RWPE2 (cell line): Measurements from ENCODE around the gene COL23A1.

Experiments
- ATAC-seq: fragments of 200-7000 bp; cut with Tn5 transposase; 3 replicates; pipeline ENCODE4 v1.9.1; 2021; ENCODE audit warnings: low read depth
- DNase-seq: peaks from one replicate; pipeline ENCODE4 v3.0.0-alpha.2; 2020; ENCODE audit warnings: low spot score
- H3K27ac ChIP-seq: fragments of 450-650 bp; 2 replicates; pipeline ENCODE4 v1.5.1; 2017; ENCODE audit warnings: mild to moderate bottlenecking; ENCODE audit not compliant: poor library complexity, severe bottlenecking
- H3K27me3 ChIP-seq: fragments of 250-450 bp; sonication (Bioruptor Pico); 2 replicates; pipeline ENCODE4 v1.5.1; 2021; ENCODE audit warnings: mild to moderate bottlenecking, moderate library complexity; ENCODE audit not compliant: insufficient read depth, poor library complexity, severe bottlenecking
- H3K36me3 ChIP-seq: fragments of 250-450 bp; sonication (Bioruptor Pico); 2 replicates; pipeline ENCODE4 v1.5.1; 2020; ENCODE audit warnings: low read depth, mild to moderate bottlenecking, moderate library complexity
- H3K4me1 ChIP-seq: fragments of 250-450 bp; sonication (Bioruptor Pico); 2 replicates; pipeline ENCODE4 v1.5.1; 2021; ENCODE audit warnings: mild to moderate bottlenecking, moderate library complexity; ENCODE audit not compliant: insufficient read depth, poor library complexity, severe bottlenecking
- H3K4me3 ChIP-seq: fragments of 250-450 bp; sonication (Bioruptor Pico); 2 replicates; pipeline ENCODE4 v1.5.1; 2021; ENCODE audit warnings: mild to moderate bottlenecking, moderate library complexity; ENCODE audit not compliant: severe bottlenecking
- H3K9me3 ChIP-seq: fragments of 250-450 bp; sonication (Bioruptor Pico); 2 replicates; pipeline ENCODE4 v1.5.1; 2021; ENCODE audit warnings: mild to moderate bottlenecking, moderate library complexity; ENCODE audit not compliant: severe bottlenecking
- TF ChIP-seq, protein P1 (sequence below): fragments of 450-650 bp; IDR thresholded peaks from one replicate; pipeline ENCODE4 v1.5.1; 2017; ENCODE audit warnings: mild to moderate bottlenecking, moderate library complexity; ENCODE audit not compliant: poor library complexity, severe bottlenecking

COL23A1 gene

DNA sequence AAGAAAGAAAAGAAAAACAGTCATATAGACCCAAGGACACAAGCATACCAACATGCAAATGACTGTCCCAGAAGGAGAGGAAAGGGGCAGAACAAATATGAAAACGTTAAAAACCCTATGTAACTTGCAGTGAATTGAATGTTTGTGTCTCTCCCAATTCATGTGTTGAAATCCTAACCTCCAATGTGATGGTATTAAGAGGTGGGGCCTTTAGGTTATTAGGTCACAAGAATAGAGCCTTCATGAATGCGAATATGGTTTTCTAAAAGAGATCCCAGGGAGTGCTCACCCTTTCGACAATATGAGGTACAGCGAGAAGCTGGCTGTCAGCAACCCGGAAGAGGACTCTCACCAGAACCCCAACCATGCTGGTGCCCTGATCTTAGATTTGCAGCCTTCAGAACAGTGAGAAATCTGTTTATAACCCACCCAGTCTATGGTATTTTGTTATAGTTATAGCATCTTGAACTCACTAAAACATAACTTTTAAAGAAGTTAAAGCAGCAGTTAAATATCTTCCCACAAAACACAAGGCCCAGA lies 371.9 kb downstream of the COL23A1 start:
- Histone ChIP-seq H3K27ac (no peak overlapping the region), H3K9me3 (no peaks in the 10 kb centered on the region), H3K4me1 (no peaks in the 10 kb centered on the region), H3K4me3 (no peak overlapping the region), H3K36me3 (peaks cover 76% of the 10 kb centered on the region), H3K27me3 (no peaks in the 10 kb centered on the region)
- ATAC-seq: no peak
- TF ChIP-seq, protein P1, sequence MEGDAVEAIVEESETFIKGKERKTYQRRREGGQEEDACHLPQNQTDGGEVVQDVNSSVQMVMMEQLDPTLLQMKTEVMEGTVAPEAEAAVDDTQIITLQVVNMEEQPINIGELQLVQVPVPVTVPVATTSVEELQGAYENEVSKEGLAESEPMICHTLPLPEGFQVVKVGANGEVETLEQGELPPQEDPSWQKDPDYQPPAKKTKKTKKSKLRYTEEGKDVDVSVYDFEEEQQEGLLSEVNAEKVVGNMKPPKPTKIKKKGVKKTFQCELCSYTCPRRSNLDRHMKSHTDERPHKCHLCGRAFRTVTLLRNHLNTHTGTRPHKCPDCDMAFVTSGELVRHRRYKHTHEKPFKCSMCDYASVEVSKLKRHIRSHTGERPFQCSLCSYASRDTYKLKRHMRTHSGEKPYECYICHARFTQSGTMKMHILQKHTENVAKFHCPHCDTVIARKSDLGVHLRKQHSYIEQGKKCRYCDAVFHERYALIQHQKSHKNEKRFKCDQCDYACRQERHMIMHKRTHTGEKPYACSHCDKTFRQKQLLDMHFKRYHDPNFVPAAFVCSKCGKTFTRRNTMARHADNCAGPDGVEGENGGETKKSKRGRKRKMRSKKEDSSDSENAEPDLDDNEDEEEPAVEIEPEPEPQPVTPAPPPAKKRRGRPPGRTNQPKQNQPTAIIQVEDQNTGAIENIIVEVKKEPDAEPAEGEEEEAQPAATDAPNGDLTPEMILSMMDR: no peak
- no peak for DNase-seq

DNA sequence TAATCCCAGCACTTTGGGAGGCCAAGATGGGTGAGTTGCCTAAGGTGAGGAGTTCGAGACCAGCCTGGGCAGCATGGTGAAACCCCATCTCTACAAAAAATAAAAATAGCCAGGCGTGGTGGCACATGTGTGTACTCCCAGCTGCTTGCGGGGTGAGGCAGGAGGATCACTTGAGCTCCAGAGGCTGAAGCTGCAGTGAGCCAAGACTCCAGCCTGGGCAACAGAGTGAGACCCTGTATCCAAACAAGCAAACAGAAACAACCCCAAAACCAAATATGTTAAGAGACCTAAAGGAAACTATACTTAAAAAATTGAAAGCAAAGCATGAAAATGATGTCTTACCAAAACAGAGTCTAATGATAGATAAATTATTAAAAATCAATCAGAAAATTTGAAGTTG lies 373.4 kb downstream of the COL23A1 start:
- TF ChIP-seq, protein P1: no peak
- DNase-seq (no peak), ATAC-seq (no peak)
- Histone ChIP-seq H3K36me3 (peaks cover 84% of the 10 kb centered on the region), H3K4me3 (no peak overlapping the region), H3K4me1 (no peaks in the 10 kb centered on the region), H3K9me3 (no peaks in the 10 kb centered on the region), H3K27me3 (no peaks in the 10 kb centered on the region), H3K27ac (no peak overlapping the region)

DNA sequence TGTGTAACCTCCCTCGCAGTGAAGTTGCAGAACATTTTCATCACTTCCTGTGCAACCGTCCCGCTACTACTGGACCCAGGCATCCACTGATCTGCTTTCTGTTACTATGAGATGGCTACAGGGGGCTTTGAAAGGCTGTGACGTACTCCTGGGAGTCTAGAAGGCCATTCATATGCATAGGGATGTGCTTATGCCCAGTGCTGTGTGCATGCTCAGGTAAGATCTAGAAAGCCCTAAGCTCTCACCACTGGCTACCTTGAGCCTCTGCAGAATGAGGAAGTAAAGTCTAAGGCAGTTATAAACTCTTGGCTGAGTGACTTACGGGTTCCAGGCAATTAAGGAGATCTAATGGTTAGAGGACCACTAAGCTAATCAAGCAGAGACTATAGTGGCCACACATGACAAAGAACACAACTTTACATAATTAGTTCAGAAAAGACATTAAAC lies 374.1 kb downstream of the COL23A1 start:
- ATAC-seq (no peak), DNase-seq (no peak)
- no peak overlapping the region for H3K27ac ChIP-seq
- H3K4me1 ChIP-seq: no peaks in the 10 kb centered on the region
- peaks cover 87% of the 10 kb centered on the region for H3K36me3 ChIP-seq
- TF ChIP-seq, protein P1: no peak
- H3K9me3 ChIP-seq: no peaks in the 10 kb centered on the region
- no peaks in the 10 kb centered on the region for H3K27me3 ChIP-seq
- H3K4me3 ChIP-seq: no peak overlapping the region

GRCh38 chr5:178215280-178216002 lies 374.8 kb downstream of the COL23A1 start:
- H3K4me1 ChIP-seq: no peaks in the 10 kb centered on the region
- no peak overlapping the region for H3K4me3 ChIP-seq
- H3K9me3 ChIP-seq: no peaks in the 10 kb centered on the region
- ATAC-seq (peak; percentile 1; the same call in 1 of the 3 replicates), DNase-seq (no peak)
- TF ChIP-seq, protein P1: no peak
- H3K36me3 ChIP-seq: peaks cover 90% of the 10 kb centered on the region
- no peaks in the 10 kb centered on the region for H3K27me3 ChIP-seq
- no peak overlapping the region for H3K27ac ChIP-seq
